Kasumi-1 (cell line): Measurements from ENCODE around the gene BCR.
"Not testable (repeated sequence)": the region's sequence is repeated elsewhere in the genome, so short reads cannot be mapped to it uniquely, and the experiment has no call there.

ENCODE experiments used
- DNase-seq, 2 experiments: peaks; one replicate each; lab custom pipeline; 2025; lab: John Stamatoyannopoulos, UW

Gene BCR

GRCh38 chr22:23289851-23290724 is 109.8 kb downstream of the BCR start:
- peak; percentile 55 to 56 for DNase-seq

- DNase-seq = no peak
Observed at GRCh38 chr22:23291806-23292452, 111.6 kb downstream of the BCR start.

- DNase-seq = no peak
Observed at GRCh38 chr22:23292453-23293350, 112.4 kb downstream of the BCR start.

GRCh38 chr22:23293720-23294119 is 113.4 kb downstream of the BCR start:
- no peak for DNase-seq

- DNase-seq = no peak
Observed at GRCh38 chr22:23294221-23294620, 113.9 kb downstream of the BCR start.

GRCh38 chr22:23300476-23300875 is 120.2 kb downstream of the BCR start:
- DNase-seq = no peak

- DNase-seq = no peak
Observed at GRCh38 chr22:23301591-23301990, 121.3 kb downstream of the BCR start.

- DNase-seq = no peak
Observed at GRCh38 chr22:23302171-23303002, 122.1 kb downstream of the BCR start.

GRCh38 chr22:23305321-23305910 is 125.1 kb downstream of the BCR start:
- DNase-seq = no peak

- no peak for DNase-seq
Observed at GRCh38 chr22:23305922-23306374, 125.6 kb downstream of the BCR start.

GRCh38 chr22:23306438-23306921 is 126.2 kb downstream of the BCR start:
- DNase-seq = no peak

- no peak for DNase-seq
Observed at GRCh38 chr22:23306926-23307325, 126.6 kb downstream of the BCR start.

GRCh38 chr22:23307511-23307910 is 127.2 kb downstream of the BCR start:
- DNase-seq = not testable (repeated sequence)

GRCh38 chr22:23309261-23309660 is 129.0 kb downstream of the BCR start:
- not testable (repeated sequence) for DNase-seq

GRCh38 chr22:23310443-23311097 is 130.3 kb downstream of the BCR start:
- not testable (repeated sequence) for DNase-seq

- DNase-seq = not testable (repeated sequence)
Observed at GRCh38 chr22:23311635-23312420, 131.5 kb downstream of the BCR start.

- no peak for DNase-seq
Observed at GRCh38 chr22:23313791-23314567, 133.7 kb downstream of the BCR start.

- peak; percentile 37 to 40 for DNase-seq
Observed at GRCh38 chr22:23315341-23315917, 135.1 kb downstream of the BCR start.
